CD4-positive, alpha-beta T cell treated with Interferon alpha-2 for 1 hour (primary cell): ENCODE results near the gene GGT6.

Experiments used
- DNase-seq, 2 donors: peaks; one replicate each; pipeline ENCODE4 v3.0.0-alpha.2; 2020 to 2022

Gene GGT6

DNA sequence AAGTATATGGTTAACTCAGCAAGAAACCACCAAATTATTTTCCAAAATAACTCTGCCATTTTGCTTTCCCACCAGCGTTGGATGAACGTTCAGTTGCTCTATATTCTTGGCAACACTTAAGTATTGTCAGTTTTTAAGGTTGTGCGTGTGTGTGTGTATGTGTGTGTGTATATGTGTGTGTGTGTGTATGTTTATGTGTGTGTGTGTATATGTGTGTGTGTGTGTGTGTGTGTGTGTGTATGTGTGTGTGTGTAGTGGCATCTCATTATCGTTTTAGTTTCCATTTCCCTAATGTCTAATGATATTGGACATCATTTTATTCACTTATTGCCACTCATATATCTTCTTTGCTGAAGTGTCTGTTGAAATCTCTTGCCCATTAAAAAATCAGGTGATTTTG is 12.7 kb upstream of the GGT6 start:
- DNase-seq, result no peak

DNA sequence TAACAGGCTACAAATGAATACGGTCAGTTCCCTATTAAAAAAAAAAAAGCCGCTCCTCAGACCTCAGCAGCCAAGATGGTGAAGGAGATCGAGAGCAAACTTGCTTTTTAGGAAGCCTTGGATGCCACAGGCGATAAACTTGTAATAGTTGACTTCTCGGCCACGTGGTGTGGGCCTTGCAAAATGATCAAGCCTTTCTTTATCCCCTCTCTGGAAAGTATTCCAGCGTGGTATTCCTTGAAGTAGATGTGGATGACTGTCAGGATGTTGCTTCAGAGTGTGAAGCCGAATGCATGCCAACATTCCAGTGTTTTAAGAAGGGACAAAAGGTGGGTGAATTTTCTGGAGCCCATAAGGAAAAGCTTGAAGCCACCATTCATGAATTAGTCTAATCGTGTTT is 11.8 kb upstream of the GGT6 start:
- no peak for DNase-seq

DNA sequence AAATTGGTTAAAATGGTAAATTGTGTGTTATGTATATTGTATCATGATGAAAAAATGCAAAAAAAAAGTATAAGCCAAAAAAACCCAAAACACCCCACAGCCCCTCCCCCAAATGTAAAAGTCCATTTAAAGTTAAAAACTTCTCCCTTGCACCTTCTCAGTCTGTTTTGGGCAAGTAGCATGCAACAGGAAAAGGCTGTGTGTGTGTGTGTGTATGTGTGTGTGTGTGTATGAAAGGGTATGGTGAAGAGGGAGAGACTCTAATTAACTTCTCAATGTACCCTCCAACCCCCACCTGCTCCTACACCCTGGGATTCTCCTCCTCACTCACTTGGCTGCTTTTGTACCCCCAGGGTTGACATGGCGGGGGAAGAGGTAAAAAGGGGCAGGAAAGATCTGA is 9.2 kb upstream of the GGT6 start:
- DNase-seq, result no peak

DNA sequence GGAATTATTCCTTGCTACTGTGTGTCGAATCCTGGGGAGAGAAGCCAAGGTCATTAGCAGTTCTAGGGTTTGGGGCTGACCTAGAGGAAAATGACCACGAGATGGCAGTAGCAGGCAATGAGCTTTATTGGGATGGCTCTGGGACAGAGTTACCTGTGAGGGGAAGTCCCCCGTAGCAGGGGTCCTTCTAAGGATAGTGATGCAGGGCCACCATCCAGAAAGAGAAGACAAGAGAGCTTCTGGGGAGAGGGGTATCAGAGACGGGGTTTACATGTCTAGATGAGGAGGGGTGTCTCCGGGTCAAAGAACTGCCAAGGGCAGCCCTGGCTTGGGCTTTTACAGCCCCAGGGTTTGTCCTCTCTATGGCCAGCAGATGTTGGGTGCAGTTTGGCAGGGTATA is 6.4 kb upstream of the GGT6 start:
- DNase-seq, result peak; percentile 27 to 38

DNA sequence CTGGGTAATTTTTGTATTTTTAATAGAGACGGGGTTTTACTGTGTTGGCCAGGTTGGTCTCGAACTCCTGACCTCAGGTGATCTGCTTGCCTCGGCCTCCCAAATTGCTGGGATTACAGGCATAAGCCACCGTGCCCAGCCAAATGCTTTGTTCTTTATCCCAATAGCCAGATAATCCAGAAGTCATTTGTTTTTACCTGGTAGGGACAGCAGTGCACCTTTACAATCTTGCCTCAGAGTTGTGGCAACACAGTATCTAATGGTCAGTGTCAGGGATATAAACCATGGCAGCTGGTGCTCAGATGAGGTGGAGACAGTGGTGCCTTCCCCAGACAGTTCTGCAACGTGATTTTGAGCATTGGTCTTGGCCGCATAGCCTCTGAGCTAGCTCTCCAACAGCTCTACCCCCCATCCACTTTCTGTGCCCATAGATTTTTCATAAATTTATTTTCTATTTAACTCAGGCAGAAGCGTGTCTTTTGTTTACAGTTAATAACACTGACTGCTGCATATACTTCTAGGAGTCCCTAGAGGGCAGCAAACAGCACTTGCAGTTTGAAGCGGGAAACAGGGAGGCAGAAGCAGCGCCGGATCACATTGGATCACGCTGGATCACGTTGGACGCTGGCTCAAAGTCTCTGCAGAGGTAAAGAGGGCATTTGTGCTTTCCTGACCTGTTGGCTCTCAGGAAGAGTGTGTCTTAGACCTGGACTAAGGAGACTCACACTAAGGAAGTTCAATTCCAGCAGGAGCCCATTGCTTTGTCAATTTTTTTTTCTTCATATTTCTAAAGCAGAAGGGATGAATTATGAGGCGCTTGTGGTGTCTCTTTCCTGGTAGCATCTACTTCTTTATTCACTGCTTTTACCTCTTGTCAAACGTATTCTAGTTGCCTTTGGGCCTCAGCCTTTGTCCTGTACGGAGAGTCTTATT is 5.1 kb upstream of the GGT6 start:
- peak; percentile 42 to 71 for DNase-seq

DNA sequence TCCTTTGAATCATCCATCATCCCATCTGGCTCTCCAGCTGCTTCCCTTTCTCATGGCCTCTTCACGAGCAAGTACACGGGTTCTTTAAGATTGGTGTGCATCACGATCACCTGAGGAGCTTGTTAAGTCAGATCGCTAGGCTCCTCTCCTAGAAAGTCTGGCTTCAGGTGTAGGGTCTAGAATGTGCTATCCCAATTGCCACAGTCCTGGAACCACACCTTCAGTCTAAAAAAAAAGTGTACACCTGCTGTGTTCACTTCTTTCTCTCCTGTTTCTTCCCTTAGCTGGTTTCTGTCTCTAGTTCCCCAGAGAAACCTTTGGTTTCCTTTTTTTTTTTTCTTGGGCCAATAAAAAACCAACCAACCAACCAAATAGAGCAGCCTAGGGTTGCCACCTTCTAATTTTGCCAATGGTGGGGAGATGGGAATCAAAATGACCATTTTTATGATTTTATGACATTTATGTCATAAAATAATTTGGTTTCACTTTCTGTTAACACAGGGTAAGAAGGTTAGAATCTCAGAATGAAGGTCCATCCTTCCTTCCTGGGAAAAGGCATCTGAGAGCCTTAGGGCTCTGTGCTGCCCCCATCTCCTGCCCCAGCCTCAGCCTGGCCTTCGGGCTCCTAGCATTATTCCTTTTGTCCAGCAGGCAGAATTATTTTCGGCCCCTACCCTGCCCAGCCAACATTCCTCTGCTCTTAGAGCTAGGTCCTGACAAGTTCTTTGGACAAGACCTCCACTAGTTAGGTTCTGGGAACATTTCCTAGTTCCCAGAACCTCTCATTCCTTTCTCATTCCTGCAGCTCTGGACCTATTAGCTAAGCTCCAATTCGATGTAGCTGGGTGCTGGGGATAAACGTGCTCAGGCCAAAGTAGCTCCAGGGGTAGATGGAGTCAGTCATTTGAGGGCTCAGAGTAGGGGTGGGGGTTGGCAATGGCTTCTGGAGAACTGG is 1.9 kb upstream of the GGT6 start:
- no peak for DNase-seq

DNA sequence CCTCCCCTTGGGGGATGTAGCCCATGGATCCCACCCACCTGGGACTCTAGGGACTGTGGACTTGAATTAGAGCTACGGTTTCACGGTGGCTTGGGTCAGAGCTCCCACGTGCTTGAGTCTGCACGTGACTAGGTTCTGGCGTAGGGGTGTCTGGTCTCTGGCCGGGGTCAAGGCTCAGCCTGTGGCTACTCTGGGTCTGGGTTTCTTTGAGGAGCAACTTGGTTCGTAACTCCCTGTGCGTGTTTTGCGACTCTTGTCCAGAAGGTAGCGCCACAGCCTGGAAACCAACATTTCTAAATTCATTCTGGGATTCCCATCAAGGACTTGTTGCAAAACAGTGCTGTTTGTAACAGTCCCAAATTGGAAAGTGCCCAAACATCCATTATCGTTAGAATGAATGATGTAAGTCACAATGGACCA is 470 bp upstream of the GGT6 start:
- no peak for DNase-seq

DNA sequence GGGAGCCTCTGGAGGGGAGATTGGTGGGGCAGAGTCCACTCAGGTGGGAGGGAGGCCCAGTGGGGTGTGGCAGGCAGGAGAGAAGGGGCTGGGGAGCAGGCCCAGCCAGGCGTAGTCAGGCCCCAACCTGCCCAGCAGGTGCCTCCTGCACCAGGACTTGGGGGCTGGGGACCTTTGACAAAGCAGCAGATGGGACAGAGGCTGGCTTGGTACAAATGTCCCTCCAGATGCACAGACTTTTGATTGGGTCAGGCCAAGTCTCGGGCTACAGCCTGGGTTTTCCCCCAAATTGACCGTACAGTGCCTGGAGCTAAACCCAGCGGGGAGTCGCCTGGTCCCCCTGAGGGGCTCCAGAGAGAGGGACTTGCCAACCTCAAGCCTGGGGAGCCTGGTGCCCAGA is 411 bp downstream of the GGT6 start:
- DNase-seq, result no peak

DNA sequence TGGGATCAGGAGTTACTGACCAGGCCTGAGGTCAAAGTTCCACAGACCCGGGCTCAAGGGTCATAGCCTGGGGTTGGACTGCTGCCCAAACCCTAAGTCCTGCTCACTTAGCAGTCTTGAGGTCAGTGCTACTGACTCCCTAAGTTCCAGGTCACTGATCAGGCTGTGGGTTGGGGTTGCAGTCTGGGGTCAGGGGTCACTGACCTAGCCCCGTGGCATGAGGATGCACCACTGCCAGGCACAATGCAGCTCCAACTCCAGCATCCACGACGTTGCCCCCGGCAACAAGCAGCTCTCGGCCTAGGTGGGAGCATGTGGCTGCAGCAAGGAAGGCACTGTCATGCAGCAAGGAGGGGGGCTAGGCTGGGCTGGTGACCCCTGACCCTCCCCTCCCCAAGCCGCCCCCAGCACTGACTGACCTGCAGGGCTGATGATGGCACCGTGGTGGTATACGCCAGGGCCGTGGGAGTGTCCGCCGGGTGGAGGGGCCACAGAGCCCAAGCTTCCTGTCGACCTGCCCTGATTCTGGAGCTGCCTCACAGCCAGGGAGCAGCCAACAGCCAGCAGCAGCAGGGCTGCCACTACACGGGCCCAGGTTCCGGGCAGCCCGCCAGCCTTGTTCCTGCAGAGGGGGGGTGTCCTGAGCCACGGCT is 1.1 kb downstream of the GGT6 start:
- no peak for DNase-seq

DNA sequence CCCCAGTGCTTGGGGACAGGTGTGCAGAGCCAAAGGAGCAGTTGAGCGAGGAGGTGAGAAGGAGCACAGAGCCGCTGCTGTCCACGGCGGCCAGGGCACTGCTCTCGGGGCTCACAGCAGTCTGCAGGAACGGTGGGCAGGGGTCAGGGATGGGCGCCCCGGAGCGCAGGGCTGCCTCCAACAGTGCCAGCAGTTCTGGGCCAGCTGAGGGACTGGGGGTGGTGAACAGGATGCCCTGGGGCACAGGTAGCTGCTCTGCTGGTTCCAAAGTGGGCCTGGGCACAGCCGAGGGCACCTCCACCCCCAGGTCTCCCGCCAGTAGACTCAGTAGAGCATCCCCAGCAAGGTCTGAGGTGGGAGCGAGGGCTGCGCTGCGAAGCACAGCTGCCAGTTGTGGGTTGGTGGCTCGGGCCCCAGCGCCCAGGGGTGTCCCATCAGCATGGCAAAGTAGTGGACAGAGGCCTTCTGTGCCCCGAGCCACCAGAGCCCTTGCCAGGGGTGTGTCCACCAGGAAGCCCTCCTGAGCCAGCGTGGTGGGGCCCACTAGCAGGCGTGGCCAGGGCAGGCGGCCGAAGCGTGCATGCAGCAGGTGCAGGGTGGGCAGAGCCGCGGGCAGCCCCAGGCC is 1.9 kb downstream of the GGT6 start:
- no peak for DNase-seq

DNA sequence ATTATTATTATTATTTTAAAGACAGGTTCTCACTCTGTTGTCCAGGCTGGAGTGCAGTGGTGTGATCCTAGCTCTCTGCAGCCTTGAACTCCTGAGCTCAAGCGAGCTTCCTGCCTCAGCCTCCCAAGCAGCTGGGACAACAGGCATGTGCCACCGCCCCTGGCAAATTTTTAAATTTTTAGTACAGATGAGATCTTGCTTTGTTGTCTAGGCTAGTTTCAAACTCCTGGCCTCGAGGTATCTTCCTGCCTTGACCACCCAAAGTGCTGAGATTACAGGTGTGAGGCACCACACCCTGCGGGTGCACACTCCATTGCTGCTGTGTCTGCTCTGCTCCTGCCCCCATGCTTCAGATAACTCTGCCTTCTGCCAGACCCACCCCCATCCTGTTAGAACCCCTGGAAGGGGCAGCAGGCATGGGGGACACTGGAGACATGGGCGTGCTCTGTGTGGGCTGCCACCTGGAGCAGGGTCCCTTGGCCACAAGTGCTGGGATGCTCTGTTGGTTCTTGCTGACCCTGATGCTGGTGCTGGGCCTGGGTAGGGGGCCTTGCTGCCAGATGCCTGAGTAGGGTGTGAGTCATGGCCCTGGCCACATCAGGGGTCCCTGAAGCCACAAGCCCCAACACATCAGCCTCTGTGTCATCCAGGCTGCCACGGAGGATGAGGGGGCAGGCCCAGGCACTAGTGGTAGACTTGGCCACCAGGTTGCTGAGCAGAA is 2.6 kb downstream of the GGT6 start:
- no peak for DNase-seq

DNA sequence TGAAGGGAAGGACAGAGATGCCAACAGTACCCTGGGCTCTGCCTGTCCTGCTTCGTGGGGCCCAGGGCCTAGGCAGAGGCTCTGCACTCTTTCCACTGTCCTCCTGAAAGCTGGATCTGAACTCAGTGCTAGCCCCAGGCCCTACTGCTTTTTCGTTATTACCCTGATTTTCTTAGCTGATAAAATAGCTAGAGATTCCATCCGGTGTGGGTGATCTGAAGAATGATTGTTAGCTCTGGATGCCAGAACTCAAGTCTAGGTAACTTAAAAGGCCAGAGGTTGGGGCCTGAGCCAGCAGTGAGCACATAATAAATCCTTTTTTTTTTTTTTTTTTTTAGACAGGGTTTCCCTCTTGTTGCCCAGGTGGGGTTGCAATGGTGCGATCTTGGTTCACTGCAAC is 3.4 kb downstream of the GGT6 start:
- DNase-seq, result no peak

DNA sequence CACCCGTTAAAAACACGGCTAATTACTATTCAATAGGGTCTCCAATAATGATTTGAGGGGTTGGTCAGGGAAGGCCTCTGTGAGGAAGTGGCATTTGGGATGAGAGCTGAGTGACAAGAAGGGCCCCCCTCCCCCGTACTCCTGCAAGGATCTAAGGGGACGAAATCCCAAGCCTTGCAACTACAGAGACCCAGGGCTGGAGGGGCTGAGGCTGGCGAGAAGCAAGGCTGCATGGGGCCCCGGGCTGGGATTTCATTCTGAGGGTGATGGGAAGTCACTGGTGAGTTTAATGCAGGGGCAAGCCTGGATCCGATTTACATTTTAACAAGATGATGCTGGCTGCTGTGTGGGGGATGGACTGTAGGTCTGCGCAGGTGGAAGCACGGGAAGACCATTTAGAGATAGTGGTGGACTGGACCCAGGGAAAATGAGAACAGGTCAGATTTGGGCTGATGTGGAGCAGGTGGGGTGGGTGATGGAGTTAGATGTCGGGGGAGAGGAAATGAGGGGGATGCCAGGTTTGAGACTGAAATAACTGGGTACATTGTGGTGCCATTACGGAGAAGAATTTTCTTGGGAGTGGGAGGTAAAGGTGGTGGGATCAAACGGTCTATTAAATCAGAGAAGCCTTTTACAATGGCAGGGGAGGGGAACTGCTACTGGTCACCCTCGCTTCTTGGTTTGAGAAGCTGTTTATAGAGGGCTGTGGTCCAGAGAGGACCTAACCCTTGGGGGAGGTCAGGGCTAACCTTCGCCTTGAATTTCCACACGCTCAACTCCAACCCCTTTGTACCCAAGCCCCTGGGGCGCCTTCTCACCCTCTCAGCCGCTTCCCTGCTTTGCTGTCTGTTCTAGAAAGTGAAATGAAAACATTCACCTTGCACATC is 4.3 kb downstream of the GGT6 start:
- DNase-seq, result no peak

DNA sequence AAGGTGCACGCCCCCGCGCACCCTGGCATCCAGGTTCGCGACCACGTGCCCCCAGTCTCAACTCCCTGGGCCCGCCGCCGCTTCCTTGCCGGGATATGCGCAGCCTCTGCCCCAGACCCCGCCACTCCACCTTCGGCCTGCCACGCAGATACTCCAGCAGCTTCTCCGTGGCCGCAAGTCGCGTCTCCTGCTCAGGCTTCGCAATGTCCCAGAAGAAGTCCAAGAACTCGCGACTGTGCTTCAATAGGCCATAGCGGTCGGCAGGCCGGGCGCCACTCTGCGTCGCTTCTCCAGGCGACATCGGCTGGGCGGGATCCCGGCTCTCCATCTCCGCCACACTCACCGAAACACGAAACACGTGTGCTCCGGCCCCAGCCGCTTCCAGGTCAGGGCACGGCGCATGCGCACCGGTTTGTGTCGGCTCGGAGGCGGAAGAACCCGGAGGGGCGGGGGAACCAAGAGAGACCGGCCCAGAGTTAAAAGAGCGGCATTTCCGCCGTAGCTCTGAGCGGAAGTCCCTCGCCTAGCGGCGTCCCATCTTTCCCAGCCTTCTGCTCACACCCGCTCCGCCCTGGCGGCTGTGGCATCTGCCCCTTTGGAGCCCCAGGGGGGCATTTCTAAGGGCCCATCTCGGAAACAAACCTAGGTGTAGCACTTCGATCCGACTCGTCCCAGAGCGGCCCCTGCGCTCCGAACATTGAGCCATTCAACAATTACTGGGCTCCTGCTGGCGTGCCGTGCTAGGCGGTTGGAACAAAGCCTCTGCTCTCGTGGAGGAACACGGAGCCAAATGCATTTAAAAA is 5.2 kb downstream of the GGT6 start, which contains the start of gene MYBBP1A:
Gene MYBBP1A, minus strand, starts transcription at position 388 of the 803 bp plus-strand sequence. Its CDS starts 60 bp downstream, at position 328.
- DNase-seq, result peak; percentile 95 to 97

DNA sequence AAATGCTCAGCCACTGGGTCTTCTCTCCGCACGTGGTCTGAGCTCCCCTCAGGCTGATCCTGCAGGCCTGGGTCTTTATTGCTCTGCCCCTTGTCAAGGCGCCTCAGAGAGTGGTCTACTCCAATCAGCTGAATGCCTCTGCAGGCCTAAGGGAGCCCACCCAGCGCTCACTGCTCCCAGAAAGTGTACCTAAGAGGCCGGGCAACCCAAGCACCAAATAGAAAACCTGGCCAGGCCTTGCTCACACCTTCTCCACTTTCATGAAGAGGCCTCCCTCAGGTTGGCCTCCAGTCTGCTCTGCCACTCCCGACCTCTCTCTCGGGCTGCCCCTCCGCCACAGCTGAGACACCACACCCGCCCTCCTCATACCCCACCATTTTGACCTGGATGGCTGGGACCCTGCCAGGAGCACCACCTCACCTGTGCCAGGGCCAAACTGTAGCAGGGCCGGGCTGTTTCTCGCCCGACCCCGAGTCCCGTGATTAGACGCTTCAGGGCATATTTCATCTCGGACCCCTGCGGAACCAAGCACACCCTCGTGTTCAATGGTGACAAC is 5.9 kb downstream of the GGT6 start:
- DNase-seq, result no peak

DNA sequence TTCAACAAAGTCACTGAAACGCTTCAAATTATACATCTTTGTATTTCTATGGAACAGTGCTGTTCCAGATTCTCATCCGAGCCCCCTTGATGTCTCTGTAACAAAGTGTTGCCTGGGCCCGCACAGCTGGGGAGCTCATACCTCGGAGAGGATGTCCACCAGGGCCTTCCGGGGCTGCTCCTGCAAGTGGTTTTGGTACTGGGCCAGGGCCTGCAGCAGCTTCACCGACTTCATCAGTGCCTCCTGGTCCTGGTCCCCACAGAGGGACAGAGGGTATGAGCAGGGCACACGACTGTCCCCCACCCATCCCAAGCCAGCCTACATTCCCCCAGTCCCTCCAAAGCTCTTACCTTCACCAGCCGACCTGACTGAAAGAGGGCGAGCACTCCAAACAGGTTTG is 6.7 kb downstream of the GGT6 start:
- no peak for DNase-seq

DNA sequence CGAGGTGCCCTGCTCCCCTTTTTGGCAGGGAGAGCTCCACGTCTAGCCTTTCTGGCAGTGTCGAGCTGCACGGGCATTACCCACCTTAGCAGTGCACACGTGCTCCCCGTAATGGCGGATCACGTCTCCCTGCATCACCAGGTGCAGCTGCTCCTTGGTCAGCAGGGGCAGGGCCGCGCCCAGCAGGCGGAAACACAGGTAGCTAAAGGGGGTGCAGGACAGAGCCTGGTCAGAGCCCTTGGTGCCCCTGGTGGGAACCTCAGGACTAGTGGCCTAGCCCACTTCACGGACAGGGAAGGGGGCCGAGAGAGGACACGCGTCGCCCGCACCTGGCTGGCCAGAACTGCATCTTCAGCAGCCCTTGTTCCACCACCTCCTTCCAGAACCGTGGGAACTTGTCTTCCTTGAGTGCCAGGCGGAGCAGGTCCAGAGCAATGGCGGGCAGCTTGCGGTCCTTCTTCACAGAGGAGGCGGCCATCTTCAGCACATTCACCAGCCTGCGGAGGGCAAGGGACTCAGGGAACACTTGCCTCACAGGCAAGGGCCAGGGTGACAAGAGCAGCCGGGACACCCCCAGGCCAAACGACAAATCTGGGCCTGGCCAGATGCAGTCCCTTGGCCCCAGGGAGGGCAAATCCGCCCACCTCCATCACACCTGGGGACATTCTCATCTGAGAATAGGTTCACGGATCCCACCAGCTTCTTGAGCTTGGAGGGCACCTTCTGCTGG is 8.4 kb downstream of the GGT6 start:
- no peak for DNase-seq

DNA sequence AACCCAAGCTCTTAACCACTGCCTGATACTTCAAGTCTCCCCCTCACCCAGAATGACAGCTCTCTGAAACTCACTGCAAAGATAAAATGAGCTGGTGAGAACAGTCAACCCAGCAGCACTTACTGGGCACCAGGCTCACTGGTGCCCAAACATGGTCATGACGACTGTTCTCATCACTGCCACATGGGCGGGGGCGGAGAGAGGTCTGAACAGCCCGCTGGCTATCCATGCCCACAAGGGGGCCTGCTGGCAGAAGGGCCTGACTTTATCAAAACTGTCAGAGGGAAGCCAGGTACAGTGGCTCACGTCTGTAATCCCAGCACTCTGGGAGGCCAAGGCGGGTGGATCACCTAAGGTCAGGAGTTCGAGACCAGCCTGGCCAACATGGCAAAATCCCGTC is 9.2 kb downstream of the GGT6 start:
- no peak for DNase-seq

DNA sequence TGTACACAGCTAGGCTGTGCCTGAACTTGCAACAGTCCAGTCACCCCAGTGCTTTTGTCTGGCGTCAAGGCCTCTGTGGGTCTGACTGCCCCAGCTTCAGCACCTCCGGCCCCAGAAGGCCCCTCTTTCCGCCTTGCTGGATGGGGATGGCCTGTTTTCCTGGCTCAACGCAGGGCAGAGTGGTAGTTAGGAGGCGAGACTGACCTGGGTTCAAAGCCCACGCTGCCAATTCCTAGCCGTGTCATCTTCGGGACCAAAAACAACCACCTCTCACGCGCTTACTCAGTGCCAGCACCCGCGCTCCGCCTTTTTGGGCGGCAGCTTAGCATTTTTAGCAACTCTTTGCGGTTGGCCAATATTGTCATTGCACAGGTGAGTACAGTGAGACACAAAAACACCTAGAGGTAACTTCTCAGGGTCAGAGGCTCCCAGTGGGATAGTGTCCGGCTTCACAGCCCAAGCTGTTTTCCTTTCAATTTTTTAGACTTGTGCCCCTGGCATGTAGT is 9.8 kb downstream of the GGT6 start:
- DNase-seq, result no peak
